Neural cell (in vitro differentiated cells): ENCODE measurements around the gene EFCAB8. TPM values are rescaled to one million over a fixed set of nuclear protein-coding genes. Genes with fewer than 3 reads are reported as not detected.

Source experiments
- H2AFZ ChIP-seq: fragments of 200-600, 300-800 bp; sonication (generic), shearing (Covaris generic); 2 replicates; pipeline ENCODE4 v1.6.0; 2014; ENCODE audit warnings: low read depth, mild to moderate bottlenecking, antibody characterized with exemption, low read length, moderate library complexity
- H3F3A ChIP-seq: fragments of 200-600 bp; shearing (Covaris generic); 2 replicates; pipeline ENCODE4 v1.6.1; 2016; ENCODE audit warnings: mild to moderate bottlenecking, moderate library complexity, mixed read lengths, antibody characterized with exemption, low read length; ENCODE audit not compliant: insufficient read depth, poor library complexity, severe bottlenecking
- H3K27ac ChIP-seq: fragments of 200-600, 300-800 bp; sonication (generic), shearing (Covaris generic); 2 replicates; pipeline ENCODE4 v1.5.1; 2014; ENCODE audit warnings: mild to moderate bottlenecking, low read length, moderate library complexity
- H3K27me3 ChIP-seq: fragments of 300-800, 200-600 bp; sonication (generic), shearing (Covaris generic); 2 replicates; pipeline ENCODE4 v1.6.0; 2014; ENCODE audit warnings: mild to moderate bottlenecking, low read depth, low read length, moderate library complexity; ENCODE audit not compliant: insufficient read depth
- H3K36me3 ChIP-seq: fragments of 300-800, 200-600 bp; sonication (generic), shearing (Covaris generic); 2 replicates; pipeline ENCODE4 v1.5.1; 2014; ENCODE audit warnings: mild to moderate bottlenecking, antibody characterized with exemption, low read length, moderate library complexity; ENCODE audit not compliant: insufficient read depth
- H3K4me2 ChIP-seq: fragments of 300-800, 200-600 bp; sonication (generic), shearing (Covaris generic); 2 replicates; pipeline ENCODE4 v1.6.0; 2014; ENCODE audit warnings: mild to moderate bottlenecking, low read length
- H3K4me3 ChIP-seq: fragments of 300-800, 200-600 bp; sonication (generic), shearing (Covaris generic); 2 replicates; pipeline ENCODE4 v1.5.1; 2014; ENCODE audit warnings: mild to moderate bottlenecking, low read length, moderate library complexity
- H3K79me2 ChIP-seq: fragments of 200-600 bp; shearing (Covaris generic); replicated peaks from 2 replicates; pipeline ENCODE4 v1.6.0; 2014; ENCODE audit warnings: mild to moderate bottlenecking, low read length, moderate library complexity; ENCODE audit not compliant: insufficient read depth
- H3K9ac ChIP-seq: fragments of 300-800, 200-600 bp; sonication (generic), shearing (Covaris generic); 2 replicates; pipeline ENCODE4 v1.6.1; 2016; ENCODE audit warnings: mild to moderate bottlenecking, low read length, mixed read lengths
- H3K9me2 ChIP-seq: fragments of 200-600 bp; shearing (Covaris generic); 2 replicates; pipeline ENCODE4 v1.6.1; 2016; ENCODE audit warnings: mild to moderate bottlenecking, low read length, mixed read lengths; ENCODE audit not compliant: insufficient read depth
- H3K9me3 ChIP-seq: fragments of 200-600, 300-800 bp; sonication (generic), shearing (Covaris generic); 2 replicates; pipeline ENCODE4 v1.6.1; 2016; ENCODE audit warnings: mild to moderate bottlenecking, mixed run types, low read length, moderate library complexity, mixed read lengths
- H4K20me1 ChIP-seq: fragments of 200-600 bp; shearing (Covaris generic); 2 replicates; pipeline ENCODE4 v1.6.1; 2016; ENCODE audit warnings: mild to moderate bottlenecking, mixed run types; ENCODE audit not compliant: insufficient read depth
- EP300 ChIP-seq: fragments of 450-650 bp; conservative IDR thresholded peaks from 2 replicates; pipeline ENCODE4 v1.6.1; 2014; ENCODE audit warnings: antibody characterized with exemption, mild to moderate bottlenecking, moderate library complexity; ENCODE audit not compliant: poor library complexity, severe bottlenecking
- EZH2 ChIP-seq: fragments of 200-600, 300-800 bp; shearing (Covaris generic), sonication (generic); IDR thresholded peaks from 2 replicates; pipeline ENCODE4 v1.6.1; 2014; ENCODE audit warnings: antibody characterized with exemption, low read length, borderline replicate concordance, mild to moderate bottlenecking; ENCODE audit not compliant: insufficient read depth, poor library complexity, severe bottlenecking
- MXI1 ChIP-seq: fragments of 450-650 bp; conservative IDR thresholded peaks from 2 replicates; pipeline ENCODE4 v1.6.1; 2014; ENCODE audit warnings: antibody characterized with exemption, mild to moderate bottlenecking; ENCODE audit not compliant: poor library complexity, severe bottlenecking
- POLR2AphosphoS5 ChIP-seq: IDR thresholded peaks from 2 replicates; pipeline ENCODE4 v1.6.1; 2012
- RAD21 ChIP-seq: fragments of 450-650 bp; conservative IDR thresholded peaks from 2 replicates; pipeline ENCODE4 v1.6.1; 2014; ENCODE audit warnings: antibody characterized with exemption, mild to moderate bottlenecking, moderate library complexity
- SMC3 ChIP-seq: fragments of 450-650 bp; conservative IDR thresholded peaks from 2 replicates; pipeline ENCODE4 v1.6.1; 2014; ENCODE audit warnings: antibody characterized with exemption, mild to moderate bottlenecking, moderate library complexity; ENCODE audit not compliant: poor library complexity
- TAF1 ChIP-seq: IDR thresholded peaks from 2 replicates; pipeline ENCODE4 v1.6.1; 2012; ENCODE audit warnings: low read depth
- polyA plus RNA-seq: library from polyadenylated mRNA; depleted of rRNA; stranded (reverse); fragments of >200 nt; gene quantifications from 2 replicates; pipeline ENCODE4 v1.2.3, GENCODE V29; 2014
- TF ChIP-seq, protein P1 (sequence below): fragments of 450-650 bp; IDR thresholded peaks from 2 replicates; pipeline ENCODE4 v1.5.1; 2014; ENCODE audit warnings: antibody characterized with exemption, mild to moderate bottlenecking, moderate library complexity; ENCODE audit not compliant: poor library complexity, severe bottlenecking
- TF ChIP-seq, protein P2 (sequence below): IDR thresholded peaks from 2 replicates; pipeline ENCODE4 v1.6.1; 2012; ENCODE audit warnings: borderline replicate concordance

The EFCAB8 gene
- polyA plus RNA-seq, 1 donor from 2014 or later, result not detected

DNA sequence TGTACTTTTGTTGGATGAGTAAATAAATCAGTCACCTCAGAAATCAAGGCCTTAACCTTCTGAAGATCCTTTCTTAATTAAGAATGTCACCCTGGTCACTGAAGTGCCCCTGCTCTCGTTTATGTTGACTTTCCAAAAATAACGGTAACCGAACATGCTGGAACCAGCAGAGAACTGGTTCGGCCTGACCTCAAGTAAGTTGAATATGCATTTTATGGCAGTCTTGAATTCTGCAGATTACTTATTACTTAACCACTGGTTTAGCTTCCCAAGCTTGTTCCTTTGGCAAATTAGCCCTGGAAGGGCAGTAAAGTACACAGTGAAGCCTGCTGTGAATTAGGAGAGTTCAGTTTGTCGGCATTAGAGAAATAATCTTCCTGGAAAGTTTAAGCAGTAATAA lies 26.7 kb upstream of the EFCAB8 start:
- Histone ChIP-seq H3K27ac (no peak overlapping the region), H3K27me3 (no peaks in the 10 kb centered on the region), H3K9ac (no peak overlapping the region), H2AFZ (no peak overlapping the region), H3K79me2 (peaks cover 50% of the 10 kb centered on the region), H4K20me1 (peaks cover 11% of the 10 kb centered on the region), H3K4me3 (no peak overlapping the region), H3K4me2 (no peak overlapping the region), H3K9me3 (no peaks in the 10 kb centered on the region), H3F3A (no peaks in the 10 kb centered on the region), H3K36me3 (peaks cover 5% of the 10 kb centered on the region), H3K9me2 (no peaks in the 10 kb centered on the region)
- TF ChIP-seq TAF1 (no peak), SMC3 (no peak), RAD21 (no peak), EP300 (no peak), EZH2 (no peak), MXI1 (no peak), POLR2AphosphoS5 (no peak)
- TF ChIP-seq, protein P1, sequence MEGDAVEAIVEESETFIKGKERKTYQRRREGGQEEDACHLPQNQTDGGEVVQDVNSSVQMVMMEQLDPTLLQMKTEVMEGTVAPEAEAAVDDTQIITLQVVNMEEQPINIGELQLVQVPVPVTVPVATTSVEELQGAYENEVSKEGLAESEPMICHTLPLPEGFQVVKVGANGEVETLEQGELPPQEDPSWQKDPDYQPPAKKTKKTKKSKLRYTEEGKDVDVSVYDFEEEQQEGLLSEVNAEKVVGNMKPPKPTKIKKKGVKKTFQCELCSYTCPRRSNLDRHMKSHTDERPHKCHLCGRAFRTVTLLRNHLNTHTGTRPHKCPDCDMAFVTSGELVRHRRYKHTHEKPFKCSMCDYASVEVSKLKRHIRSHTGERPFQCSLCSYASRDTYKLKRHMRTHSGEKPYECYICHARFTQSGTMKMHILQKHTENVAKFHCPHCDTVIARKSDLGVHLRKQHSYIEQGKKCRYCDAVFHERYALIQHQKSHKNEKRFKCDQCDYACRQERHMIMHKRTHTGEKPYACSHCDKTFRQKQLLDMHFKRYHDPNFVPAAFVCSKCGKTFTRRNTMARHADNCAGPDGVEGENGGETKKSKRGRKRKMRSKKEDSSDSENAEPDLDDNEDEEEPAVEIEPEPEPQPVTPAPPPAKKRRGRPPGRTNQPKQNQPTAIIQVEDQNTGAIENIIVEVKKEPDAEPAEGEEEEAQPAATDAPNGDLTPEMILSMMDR, result no peak
- TF ChIP-seq, protein P2, sequence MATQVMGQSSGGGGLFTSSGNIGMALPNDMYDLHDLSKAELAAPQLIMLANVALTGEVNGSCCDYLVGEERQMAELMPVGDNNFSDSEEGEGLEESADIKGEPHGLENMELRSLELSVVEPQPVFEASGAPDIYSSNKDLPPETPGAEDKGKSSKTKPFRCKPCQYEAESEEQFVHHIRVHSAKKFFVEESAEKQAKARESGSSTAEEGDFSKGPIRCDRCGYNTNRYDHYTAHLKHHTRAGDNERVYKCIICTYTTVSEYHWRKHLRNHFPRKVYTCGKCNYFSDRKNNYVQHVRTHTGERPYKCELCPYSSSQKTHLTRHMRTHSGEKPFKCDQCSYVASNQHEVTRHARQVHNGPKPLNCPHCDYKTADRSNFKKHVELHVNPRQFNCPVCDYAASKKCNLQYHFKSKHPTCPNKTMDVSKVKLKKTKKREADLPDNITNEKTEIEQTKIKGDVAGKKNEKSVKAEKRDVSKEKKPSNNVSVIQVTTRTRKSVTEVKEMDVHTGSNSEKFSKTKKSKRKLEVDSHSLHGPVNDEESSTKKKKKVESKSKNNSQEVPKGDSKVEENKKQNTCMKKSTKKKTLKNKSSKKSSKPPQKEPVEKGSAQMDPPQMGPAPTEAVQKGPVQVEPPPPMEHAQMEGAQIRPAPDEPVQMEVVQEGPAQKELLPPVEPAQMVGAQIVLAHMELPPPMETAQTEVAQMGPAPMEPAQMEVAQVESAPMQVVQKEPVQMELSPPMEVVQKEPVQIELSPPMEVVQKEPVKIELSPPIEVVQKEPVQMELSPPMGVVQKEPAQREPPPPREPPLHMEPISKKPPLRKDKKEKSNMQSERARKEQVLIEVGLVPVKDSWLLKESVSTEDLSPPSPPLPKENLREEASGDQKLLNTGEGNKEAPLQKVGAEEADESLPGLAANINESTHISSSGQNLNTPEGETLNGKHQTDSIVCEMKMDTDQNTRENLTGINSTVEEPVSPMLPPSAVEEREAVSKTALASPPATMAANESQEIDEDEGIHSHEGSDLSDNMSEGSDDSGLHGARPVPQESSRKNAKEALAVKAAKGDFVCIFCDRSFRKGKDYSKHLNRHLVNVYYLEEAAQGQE, result no peak

DNA sequence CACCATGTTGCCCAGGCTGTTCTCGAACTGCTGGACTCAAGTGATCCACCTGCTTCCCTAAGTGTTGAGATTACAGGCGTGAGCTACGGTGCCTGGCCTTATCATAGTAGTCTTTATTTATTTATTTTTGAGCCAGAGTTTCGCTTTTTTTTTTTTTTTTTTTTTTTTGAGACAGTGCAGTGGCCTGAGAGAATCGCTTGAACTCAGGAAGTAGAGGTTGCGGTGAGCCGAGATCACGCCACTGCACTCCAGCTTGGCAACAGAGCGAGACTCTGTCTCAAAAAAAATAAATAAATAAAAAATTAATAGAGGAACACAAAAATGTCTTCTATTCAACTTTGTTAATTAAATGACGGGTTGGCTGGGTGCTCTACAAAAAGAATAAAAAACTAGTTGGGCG lies 26.1 kb upstream of the EFCAB8 start:
- no peak for TF ChIP-seq RAD21
- TF ChIP-seq EZH2, result no peak
- TF ChIP-seq SMC3, result no peak
- no peak for TF ChIP-seq MXI1
- TF ChIP-seq, protein P1, result no peak
- TF ChIP-seq, protein P2, result no peak
- no peak for TF ChIP-seq TAF1
- TF ChIP-seq POLR2AphosphoS5, result no peak
- TF ChIP-seq EP300, result no peak
- Histone ChIP-seq H3K27me3 (no peaks in the 10 kb centered on the region), H3F3A (no peaks in the 10 kb centered on the region), H3K4me3 (no peak overlapping the region), H3K79me2 (peaks cover 50% of the 10 kb centered on the region), H3K27ac (no peak overlapping the region), H4K20me1 (peaks cover 11% of the 10 kb centered on the region), H3K9ac (no peak overlapping the region), H2AFZ (no peak overlapping the region), H3K9me2 (no peaks in the 10 kb centered on the region), H3K36me3 (peaks cover 5% of the 10 kb centered on the region), H3K4me2 (no peak overlapping the region), H3K9me3 (no peaks in the 10 kb centered on the region)
